Ovary (tissue), 9 donors: Measurements from ENCODE around the gene PAM16. TPM values are rescaled to one million over a fixed set of nuclear protein-coding genes. Genes with fewer than 3 reads are reported as not detected.

ENCODE experiments used
- DNase-seq, 5 donors: peaks; one replicate each; pipeline ENCODE4 v3.0.0-alpha.2; 2019 to 2020
- H3K27ac ChIP-seq, 2 donors: fragments of 200-600 bp; one replicate each; pipeline versions ENCODE4 v1.5.1 to v1.8.0; 2019 to 2022
- H3K27me3 ChIP-seq: fragments of 200-600 bp; one replicate; pipeline ENCODE4 v1.8.0; 2022
- H3K36me3 ChIP-seq: fragments of 200-600 bp; sonication (generic); one replicate; pipeline ENCODE4 v1.5.1; 2019
- H3K4me1 ChIP-seq: one replicate; pipeline ENCODE4 v1.8.1; 2013; ENCODE audit warnings: mild to moderate bottlenecking, moderate library complexity; ENCODE audit not compliant: insufficient read depth
- H3K4me3 ChIP-seq: fragments of 200-600 bp; sonication (generic); one replicate; pipeline ENCODE4 v1.5.1; 2017
- H3K9me3 ChIP-seq, 2 donors: fragments of 200-600 bp in 1 of 2; sonication (generic) in 1 of 2; one replicate each; pipeline versions ENCODE4 v1.5.1 to v1.8.1; 2013 to 2019; ENCODE audit warnings: mild to moderate bottlenecking in 1 of 2, moderate library complexity in 1 of 2
- EP300 ChIP-seq: sonication (generic); formaldehyde crosslinking; IDR thresholded peaks from one replicate; pipeline ENCODE4 v1.6.1; 2017; ENCODE audit warnings: antibody characterized with exemption
- POLR2A ChIP-seq: fragments of 450-650 bp; IDR thresholded peaks from one replicate; pipeline ENCODE4 v1.6.1; 2017; ENCODE audit warnings: antibody characterized with exemption, mild to moderate bottlenecking, moderate library complexity
- WGBS, 3 donors: extraction: QIAGEN DNeasy Blood & Tissue Kit in 1 of 3; methylation state at CpG; one replicate each; pipeline versions ENCODE4 v1.1.5 to v1.1.7; 2013 to 2017; 5-methylcytosine and 5-hydroxymethylcytosine counted together
- intact Hi-C, 4 donors: fragments of 100-400 bp; cut with DNase I; formaldehyde crosslinking; loops; one replicate each; pipeline versions ENCODE4 v1.11.0 to v1.15.1; 2022 to 2023
- polyA plus RNA-seq, 2 donors: library from polyadenylated mRNA; stranded (reverse); fragments of 200-250 nt in 1 of 2; fragments of 350-450 nt in 1 of 2; fragmentation: Illumina TruSeq in 1 of 2; extraction: RNeasy Lipid Tissue Mini Kit (QIAGEN cat#74804) in 1 of 2; gene quantifications; one replicate each; pipeline ENCODE4 v1.2.3, GENCODE V29; 2013 to 2014
- total RNA-seq, 7 donors: library from RNA; depleted of rRNA in 2 of 7; stranded (reverse); fragments of >200 nt in 2 of 7; fragmentation: NEBNext Ultra II Directional in 3 of 7; extraction: Animal tissue kit (Norgen Biotek cat#: 25700) in 3 of 7; gene quantifications; one replicate each; pipeline versions ENCODE4 v1.1.0 to v1.2.4, GENCODE V29; 2016 to 2023
- TF ChIP-seq, protein P1 (sequence below), 3 donors: fragments of 450-650 bp in 2 of 3; fragments of 200-600 bp in 1 of 3; IDR thresholded peaks; one replicate each; pipeline versions ENCODE4 v1.5.1 to v1.8.0; 2016 to 2022; ENCODE audit warnings: antibody characterized with exemption in 3 of 3, mild to moderate bottlenecking in 1 of 3
- donor health status: DM: no; HTN: no; CAD: no; lungs with moderate emphysema.
- donor health status: DM: no; HTN: no; CAD: no.
- donor health status: Bipolar disorder and iron deficiency.
- donor health status: DM: yes; HTN: yes; CAD: no.
- donor health status: DM: no; HTN: no; CAD: no.
- donor health status: DM: yes; HTN: yes; CAD: no.

The PAM16 gene
- total and polyA plus RNA-seq, 9 donors: 18.5 to 47.2 (median 35.7) TPM

DNA sequence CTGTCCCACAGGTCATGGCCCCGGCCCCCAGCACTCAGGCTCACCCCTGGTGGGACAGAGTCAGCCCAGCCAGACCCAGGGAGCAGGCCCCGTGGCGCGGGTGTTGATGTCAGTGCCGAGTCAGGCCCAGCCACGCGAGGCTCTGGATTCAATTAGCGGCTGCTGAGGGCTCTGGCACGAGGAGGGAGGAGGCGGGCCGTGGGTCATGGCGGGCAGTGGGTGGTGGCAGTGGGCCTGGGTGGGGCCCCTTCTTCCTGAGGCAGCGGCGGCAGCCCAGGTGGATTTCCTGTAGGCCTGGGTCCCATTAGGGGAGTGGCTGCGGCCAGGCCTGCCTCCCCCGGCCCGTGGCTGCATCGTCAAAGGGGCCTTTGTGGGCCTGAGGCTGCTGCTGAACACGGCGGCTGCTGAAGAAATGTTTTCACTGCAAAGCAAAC is 33.4 kb upstream of the PAM16 start:
- TF ChIP-seq POLR2A (no peak), EP300 (no peak)
- TF ChIP-seq, protein P1, sequence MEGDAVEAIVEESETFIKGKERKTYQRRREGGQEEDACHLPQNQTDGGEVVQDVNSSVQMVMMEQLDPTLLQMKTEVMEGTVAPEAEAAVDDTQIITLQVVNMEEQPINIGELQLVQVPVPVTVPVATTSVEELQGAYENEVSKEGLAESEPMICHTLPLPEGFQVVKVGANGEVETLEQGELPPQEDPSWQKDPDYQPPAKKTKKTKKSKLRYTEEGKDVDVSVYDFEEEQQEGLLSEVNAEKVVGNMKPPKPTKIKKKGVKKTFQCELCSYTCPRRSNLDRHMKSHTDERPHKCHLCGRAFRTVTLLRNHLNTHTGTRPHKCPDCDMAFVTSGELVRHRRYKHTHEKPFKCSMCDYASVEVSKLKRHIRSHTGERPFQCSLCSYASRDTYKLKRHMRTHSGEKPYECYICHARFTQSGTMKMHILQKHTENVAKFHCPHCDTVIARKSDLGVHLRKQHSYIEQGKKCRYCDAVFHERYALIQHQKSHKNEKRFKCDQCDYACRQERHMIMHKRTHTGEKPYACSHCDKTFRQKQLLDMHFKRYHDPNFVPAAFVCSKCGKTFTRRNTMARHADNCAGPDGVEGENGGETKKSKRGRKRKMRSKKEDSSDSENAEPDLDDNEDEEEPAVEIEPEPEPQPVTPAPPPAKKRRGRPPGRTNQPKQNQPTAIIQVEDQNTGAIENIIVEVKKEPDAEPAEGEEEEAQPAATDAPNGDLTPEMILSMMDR (IDR thresholded peaks at IDR 0.05): no peak
- intact Hi-C loops: no loop called here
- H3K27me3 ChIP-seq: no peaks in the 10 kb centered on the region
- DNase-seq: no peak
- 53 to 58% (median 54%) methylated on average over 18 to 20 of the region's 20 CpGs for WGBS, 3 donors
- no peak overlapping the region for H3K4me3 ChIP-seq
- H3K36me3 ChIP-seq: no peaks in the 10 kb centered on the region
- no peak overlapping the region for H3K27ac ChIP-seq
- no peaks in the 10 kb centered on the region for H3K9me3 ChIP-seq
- peaks cover 14% of the 10 kb centered on the region for H3K4me1 ChIP-seq

DNA sequence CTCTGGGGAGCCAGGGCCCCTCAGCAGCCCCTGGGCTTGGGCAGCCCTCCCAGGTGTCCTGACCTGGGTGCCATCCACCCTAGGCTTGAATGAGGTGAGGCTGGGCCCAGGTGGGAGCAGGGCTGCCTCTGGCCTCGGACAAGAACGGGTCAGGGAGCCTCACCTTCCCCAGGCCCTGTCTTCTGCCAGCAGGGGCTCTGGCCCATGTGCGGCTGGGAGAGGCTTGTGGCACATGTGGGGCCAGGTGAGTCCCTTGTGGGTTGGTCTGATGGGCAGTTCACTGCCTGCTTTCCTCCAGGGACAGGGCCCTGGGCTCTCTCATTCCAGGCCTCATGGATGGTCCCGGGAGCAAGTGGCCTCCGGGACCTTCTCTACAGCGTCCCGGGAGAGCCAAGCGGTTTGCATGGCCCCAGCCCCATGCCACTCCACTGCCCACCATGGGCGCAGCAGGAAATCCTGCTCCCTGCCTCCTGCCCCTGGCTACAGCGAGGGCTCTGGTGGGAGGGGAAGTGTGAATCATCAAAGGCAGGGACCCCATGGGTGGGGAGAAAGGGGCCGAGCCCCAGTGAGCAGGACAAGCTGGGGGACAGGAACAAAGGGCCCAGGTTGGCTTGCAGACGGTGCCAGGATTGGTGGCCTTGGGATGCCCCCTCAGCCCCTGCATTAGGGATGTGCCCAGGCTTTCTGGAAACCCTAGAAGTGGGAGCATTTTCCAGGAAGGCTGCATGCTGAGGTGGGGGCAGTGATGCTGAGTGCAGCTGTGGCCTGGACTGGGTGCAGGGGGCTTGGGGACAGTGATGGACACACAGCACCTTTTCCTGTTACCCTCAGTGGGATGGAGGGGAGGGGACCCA is 32.7 kb upstream of the PAM16 start:
- Histone ChIP-seq H3K36me3 (no peaks in the 10 kb centered on the region), H3K4me1 (peaks cover 14% of the 10 kb centered on the region), H3K27me3 (no peaks in the 10 kb centered on the region), H3K27ac (no peak overlapping the region), H3K4me3 (no peak overlapping the region), H3K9me3 (no peaks in the 10 kb centered on the region)
- TF ChIP-seq, protein P1 (IDR thresholded peaks at IDR 0.05): no peak
- TF ChIP-seq POLR2A: no peak
- no peak for TF ChIP-seq EP300
- intact Hi-C loops: no loop called here
- DNase-seq: no peak
- WGBS, 3 donors: 79 to 81% (median 80%) methylated on average over 10 to 12 of the region's 12 CpGs

GRCh38 chr16:4382795-4383357 is 31.8 kb upstream of the PAM16 start:
- no peak overlapping the region for H3K4me3 ChIP-seq
- H3K27me3 ChIP-seq: no peaks in the 10 kb centered on the region
- H3K27ac ChIP-seq: no peak overlapping the region
- WGBS, 3 donors: 65 to 83% (median 73%) methylated on average over 21 of the region's 21 CpGs
- intact Hi-C loops: no loop called here
- no peaks in the 10 kb centered on the region for H3K9me3 ChIP-seq
- H3K4me1 ChIP-seq: peaks cover 20% of the 10 kb centered on the region
- no peak for DNase-seq
- TF ChIP-seq, protein P1 (IDR thresholded peaks at IDR 0.05): no peak
- TF ChIP-seq POLR2A (no peak), EP300 (no peak)
- no peaks in the 10 kb centered on the region for H3K36me3 ChIP-seq

DNA sequence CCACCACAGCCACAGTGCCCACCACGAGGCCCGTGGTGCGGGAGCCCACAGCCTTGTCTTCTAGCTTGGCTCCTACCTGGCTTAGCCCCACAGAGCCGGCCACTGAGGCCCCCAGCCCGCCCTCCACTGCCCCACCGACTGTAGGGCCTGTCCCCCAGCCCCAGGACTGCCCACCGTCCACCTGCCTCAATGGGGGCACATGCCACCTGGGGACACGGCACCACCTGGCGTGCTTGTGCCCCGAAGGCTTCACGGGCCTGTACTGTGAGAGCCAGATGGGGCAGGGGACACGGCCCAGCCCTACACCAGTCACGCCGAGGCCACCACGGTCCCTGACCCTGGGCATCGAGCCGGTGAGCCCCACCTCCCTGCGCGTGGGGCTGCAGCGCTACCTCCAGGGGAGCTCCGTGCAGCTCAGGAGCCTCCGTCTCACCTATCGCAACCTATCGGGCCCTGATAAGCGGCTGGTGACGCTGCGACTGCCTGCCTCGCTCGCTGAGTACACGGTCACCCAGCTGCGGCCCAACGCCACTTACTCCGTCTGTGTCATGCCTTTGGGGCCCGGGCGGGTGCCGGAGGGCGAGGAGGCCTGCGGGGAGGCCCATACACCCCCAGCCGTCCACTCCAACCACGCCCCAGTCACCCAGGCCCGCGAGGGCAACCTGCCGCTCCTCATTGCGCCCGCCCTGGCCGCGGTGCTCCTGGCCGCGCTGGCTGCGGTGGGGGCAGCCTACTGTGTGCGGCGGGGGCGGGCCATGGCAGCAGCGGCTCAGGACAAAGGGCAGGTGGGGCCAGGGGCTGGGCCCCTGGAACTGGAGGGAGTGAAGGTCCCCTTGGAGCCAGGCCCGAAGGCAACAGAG is 31.0 kb upstream of the PAM16 start:
- WGBS, 3 donors: 87 to 90% (median 89%) methylated on average over 48 to 55 of the region's 55 CpGs
- Histone ChIP-seq H3K4me3 (no peak overlapping the region), H3K4me1 (peaks cover 20% of the 10 kb centered on the region), H3K27ac (no peak overlapping the region), H3K36me3 (no peaks in the 10 kb centered on the region), H3K27me3 (no peaks in the 10 kb centered on the region), H3K9me3 (no peaks in the 10 kb centered on the region)
- DNase-seq: no peak
- no peak for TF ChIP-seq EP300
- no peak for TF ChIP-seq POLR2A
- TF ChIP-seq, protein P1 (IDR thresholded peaks at IDR 0.05): no peak
- intact Hi-C loops: no loop called here
